GM12872 (cell line): ENCODE results near the gene NEU3.

Experiments
- TF ChIP-seq, protein P1 (sequence below): IDR thresholded peaks from 3 replicates; pipeline ENCODE4 v1.5.1; 2011; ENCODE audit warnings: low read depth, mild to moderate bottlenecking, low read length, moderate library complexity; ENCODE audit not compliant: insufficient read depth

NEU3 gene

DNA sequence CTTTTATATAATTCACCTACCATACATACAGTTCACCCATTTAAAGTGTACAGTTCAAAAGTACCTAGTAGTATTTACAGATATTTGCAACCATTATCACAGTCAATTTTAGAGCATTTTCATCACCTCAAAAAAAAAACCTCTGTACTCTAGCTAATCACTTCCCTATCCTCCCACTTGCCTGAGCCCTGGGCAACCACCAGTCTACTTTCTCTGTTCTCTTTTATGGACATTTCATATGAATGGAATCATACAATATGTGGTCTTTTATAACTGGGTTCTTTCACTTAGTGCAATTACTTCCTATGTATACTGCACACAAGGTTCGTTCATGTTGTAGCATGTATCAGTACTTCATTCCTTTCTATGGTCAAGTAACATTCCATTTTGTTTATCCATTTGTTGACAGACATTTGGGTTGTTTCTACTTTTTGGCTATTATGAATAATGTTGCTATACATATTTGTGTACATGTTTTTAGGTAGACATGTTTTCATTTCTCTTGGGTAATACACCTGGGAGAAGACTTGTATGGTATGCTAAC, 17.8 kb upstream of the NEU3 start:
- TF ChIP-seq, protein P1, sequence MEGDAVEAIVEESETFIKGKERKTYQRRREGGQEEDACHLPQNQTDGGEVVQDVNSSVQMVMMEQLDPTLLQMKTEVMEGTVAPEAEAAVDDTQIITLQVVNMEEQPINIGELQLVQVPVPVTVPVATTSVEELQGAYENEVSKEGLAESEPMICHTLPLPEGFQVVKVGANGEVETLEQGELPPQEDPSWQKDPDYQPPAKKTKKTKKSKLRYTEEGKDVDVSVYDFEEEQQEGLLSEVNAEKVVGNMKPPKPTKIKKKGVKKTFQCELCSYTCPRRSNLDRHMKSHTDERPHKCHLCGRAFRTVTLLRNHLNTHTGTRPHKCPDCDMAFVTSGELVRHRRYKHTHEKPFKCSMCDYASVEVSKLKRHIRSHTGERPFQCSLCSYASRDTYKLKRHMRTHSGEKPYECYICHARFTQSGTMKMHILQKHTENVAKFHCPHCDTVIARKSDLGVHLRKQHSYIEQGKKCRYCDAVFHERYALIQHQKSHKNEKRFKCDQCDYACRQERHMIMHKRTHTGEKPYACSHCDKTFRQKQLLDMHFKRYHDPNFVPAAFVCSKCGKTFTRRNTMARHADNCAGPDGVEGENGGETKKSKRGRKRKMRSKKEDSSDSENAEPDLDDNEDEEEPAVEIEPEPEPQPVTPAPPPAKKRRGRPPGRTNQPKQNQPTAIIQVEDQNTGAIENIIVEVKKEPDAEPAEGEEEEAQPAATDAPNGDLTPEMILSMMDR: no peak

- TF ChIP-seq, protein P1: no peak
These were observed 17.3 kb upstream of the NEU3 start for GRCh38 chr11:74971424-74971823.

GRCh38 chr11:74978041-74978440, 10.7 kb upstream of the NEU3 start:
- TF ChIP-seq, protein P1: no peak

DNA sequence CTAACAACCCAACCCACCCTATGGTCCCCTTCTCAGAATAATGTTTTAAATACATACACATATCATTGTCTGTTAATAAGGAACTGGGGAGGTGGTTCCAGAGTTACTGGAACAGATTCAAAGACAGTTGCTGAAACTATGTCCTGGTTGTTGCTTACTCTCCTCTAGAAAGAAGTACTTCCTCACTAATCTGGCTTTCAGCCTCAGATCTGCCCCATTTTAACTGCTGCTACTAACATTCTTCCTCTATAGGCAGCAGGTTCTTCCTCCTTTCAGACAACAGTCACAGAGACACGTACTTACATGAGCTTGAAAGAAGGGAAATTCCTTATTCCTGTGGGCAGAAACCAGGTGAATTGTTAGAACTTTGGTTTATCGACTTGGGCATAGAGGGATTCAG, 8.1 kb upstream of the NEU3 start:
- TF ChIP-seq, protein P1: no peak

- TF ChIP-seq, protein P1: no peak
These were observed 6.8 kb upstream of the NEU3 start for GRCh38 chr11:74981888-74982287.

DNA sequence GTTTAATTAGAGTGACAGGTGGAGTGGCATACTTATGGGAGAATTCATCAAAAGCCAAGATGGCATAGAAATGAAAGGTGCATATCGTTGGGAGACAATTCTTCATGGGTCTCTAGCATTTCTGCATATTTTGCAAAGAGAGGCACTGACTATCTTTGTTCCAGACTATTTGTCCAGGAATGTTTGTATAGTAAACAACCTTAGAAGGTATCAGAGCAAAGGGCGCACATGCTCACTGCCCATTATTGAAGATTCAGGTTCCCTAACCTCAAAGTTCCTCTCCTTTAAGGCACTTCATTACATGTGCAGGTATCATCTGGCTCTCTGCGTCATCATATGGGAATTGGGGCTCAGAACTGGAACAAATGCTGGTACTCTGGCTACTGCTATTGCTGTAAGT, 4.7 kb upstream of the NEU3 start:
- TF ChIP-seq, protein P1: no peak

- TF ChIP-seq, protein P1: no peak
These were observed 4.0 kb upstream of the NEU3 start for GRCh38 chr11:74984730-74985129.
